ENCODE measurements around the gene PMEL.
"Not testable (repeated sequence)": the region's sequence is repeated elsewhere in the genome, so short reads cannot be mapped to it uniquely, and the experiment has no call there.

Gene PMEL

GRCh38 chr12:55983232-55983842 is 17.5 kb upstream of the PMEL start:
- DNase-seq (ENCODE audit: low spot score) = no peak

- no peak for DNase-seq (ENCODE audit: low spot score)
Observed at GRCh38 chr12:55982319-55982936, 16.6 kb upstream of the PMEL start.

GRCh38 chr12:55981882-55982281 is 16.0 kb upstream of the PMEL start:
- not testable (repeated sequence) for DNase-seq (ENCODE audit: low spot score)

GRCh38 chr12:55979069-55979468 is 13.2 kb upstream of the PMEL start:
- no peak for DNase-seq (ENCODE audit: low spot score)

GRCh38 chr12:55978393-55978792 is 12.6 kb upstream of the PMEL start:
- no peak for DNase-seq (ENCODE audit: low spot score)

- peak; percentile 72 for DNase-seq (ENCODE audit: low spot score)
Observed at GRCh38 chr12:55974308-55974730, 8.5 kb upstream of the PMEL start.

GRCh38 chr12:55973599-55974307 is 7.9 kb upstream of the PMEL start, which contains the start of gene RAB5B:
Gene RAB5B, plus strand, starts transcription at chr12:55974078. Its CDS starts 12,883 bp downstream, at chr12:55986961.
- peak; percentile 98 for DNase-seq (ENCODE audit: low spot score)

- no peak for DNase-seq (ENCODE audit: low spot score)
Observed at GRCh38 chr12:55972911-55973598, 7.2 kb upstream of the PMEL start.

GRCh38 chr12:55972456-55972855 is 6.6 kb upstream of the PMEL start:
- no peak for DNase-seq (ENCODE audit: low spot score)

GRCh38 chr12:55972042-55972441 is 6.2 kb upstream of the PMEL start:
- no peak for DNase-seq (ENCODE audit: low spot score)

GRCh38 chr12:55970775-55971174 is 4.9 kb upstream of the PMEL start:
- no peak for DNase-seq (ENCODE audit: low spot score)

GRCh38 chr12:55969356-55969755 is 3.5 kb upstream of the PMEL start:
- DNase-seq (ENCODE audit: low spot score) = no peak

- DNase-seq (ENCODE audit: low spot score) = peak; percentile 95
Observed at GRCh38 chr12:55966408-55967281, 803 bp upstream of the PMEL start, which contains the start of gene CDK2. Gene CDK2, plus strand, starts transcription at chr12:55966830. Its CDS starts 179 bp downstream, at chr12:55967009.

GRCh38 chr12:55965240-55965639 is 602 bp downstream of the PMEL start:
- DNase-seq (ENCODE audit: low spot score) = no peak

- DNase-seq (ENCODE audit: low spot score) = no peak
Observed at GRCh38 chr12:55963760-55964159, 2.1 kb downstream of the PMEL start.

GRCh38 chr12:55957106-55957859 is 8.6 kb downstream of the PMEL start:
- no peak for DNase-seq (ENCODE audit: low spot score)

- no peak for DNase-seq (ENCODE audit: low spot score)
Observed at GRCh38 chr12:55955800-55956508, 9.9 kb downstream of the PMEL start.

GRCh38 chr12:55955344-55955743 is 10.5 kb downstream of the PMEL start:
- no peak for DNase-seq (ENCODE audit: low spot score)

GRCh38 chr12:55946553-55946952 is 19.3 kb downstream of the PMEL start:
- no peak for DNase-seq (ENCODE audit: low spot score)

GRCh38 chr12:55942577-55943136 is 23.2 kb downstream of the PMEL start:
- no peak for DNase-seq (ENCODE audit: low spot score)

Data from left forelimb (tissue), 1 donor.